K562 (cell line): Measurements from ENCODE around the gene ERP29. TPM values are rescaled to one million over a fixed set of nuclear protein-coding genes. Genes with fewer than 3 reads are reported as not detected.

Experiments used
- ATF1 ChIP-seq, 2 experiments: fragments of 450-650 bp in 1 of 2; IDR thresholded peaks; 2 replicates each; pipeline ENCODE4 v1.6.1; 2016; ENCODE audit warnings: missing compliant biosample characterization in 1 of 2, missing genetic modification characterization in 1 of 2
- CUX1 ChIP-seq: fragments of 200-800 bp; sonication (Bioruptor generic); IDR thresholded peaks from 2 replicates; pipeline ENCODE4 v1.6.1; 2016; ENCODE audit warnings: missing genetic modification characterization, missing compliant biosample characterization
- FOXM1 ChIP-seq, 2 experiments: fragments of 450-650 bp in 1 of 2; sonication (generic) in 1 of 2; formaldehyde crosslinking in 1 of 2; IDR thresholded peaks; 2 replicates each; pipeline versions ENCODE4 v1.6.1 to v1.9.0; 2017 to 2022; ENCODE audit warnings: low read depth in 2 of 2, mild to moderate bottlenecking in 2 of 2, missing genetic modification reagents in 1 of 2, moderate library complexity in 1 of 2
- HCFC1 ChIP-seq: IDR thresholded peaks from 2 replicates; pipeline ENCODE4 v1.6.1; 2012; ENCODE audit warnings: low read depth, low read length, improper control_type of control experiment
- KDM4B ChIP-seq, 2 experiments: fragments of 450-650 bp in 1 of 2; sonication (generic) in 1 of 2; IDR thresholded peaks; 2 replicates each; pipeline ENCODE4 v1.6.1; 2016 to 2017; ENCODE audit warnings: borderline replicate concordance in 2 of 2, antibody characterized with exemption in 1 of 2, low read depth in 1 of 2, mild to moderate bottlenecking in 1 of 2
- KHSRP ChIP-seq: fragments of 450-650 bp; IDR thresholded peaks from 2 replicates; pipeline ENCODE4 v1.6.1; 2017
- MYC ChIP-seq, 2 experiments: fragments of 250-450 bp in 1 of 2; sonication (Bioruptor Pico) in 1 of 2; IDR thresholded peaks; 2 replicates each; pipeline versions ENCODE4 v1.5.1 to v1.6.1; 2012 to 2021; ENCODE audit warnings: low read depth in 2 of 2, borderline replicate concordance in 1 of 2, improper control_type of control experiment in 1 of 2, low read length in 1 of 2, mild to moderate bottlenecking in 1 of 2, moderate library complexity in 1 of 2
- NFE2 ChIP-seq: IDR thresholded peaks from 2 replicates; pipeline ENCODE4 v1.6.1; 2014; ENCODE audit warnings: antibody characterized with exemption, low read depth
- PHF21A ChIP-seq: fragments of 450-650 bp; IDR thresholded peaks from 2 replicates; pipeline ENCODE4 v1.6.1; 2017; ENCODE audit warnings: low read depth, borderline replicate concordance
- PHTF2 ChIP-seq: fragments of 250-450 bp; sonication (Bioruptor Pico); IDR thresholded peaks from 2 replicates; pipeline ENCODE4 v1.5.0; 2021; ENCODE audit warnings: mild to moderate bottlenecking
- PTTG1 ChIP-seq: fragments of 450-650 bp; IDR thresholded peaks from 2 replicates; pipeline ENCODE4 v1.6.1; 2016; ENCODE audit warnings: low read depth, mild to moderate bottlenecking, missing genetic modification characterization, missing compliant biosample characterization
- RB1 ChIP-seq: fragments of 450-650 bp; IDR thresholded peaks from 2 replicates; pipeline ENCODE4 v1.6.1; 2017; ENCODE audit warnings: low read depth, mild to moderate bottlenecking
- SLC30A9 ChIP-seq: fragments of 250-450 bp; sonication (Bioruptor Pico); IDR thresholded peaks from 2 replicates; pipeline ENCODE4 v1.8.0; 2022; ENCODE audit warnings: mild to moderate bottlenecking, moderate library complexity
- SMAD1 ChIP-seq: fragments of 150-350 bp; IDR thresholded peaks from 2 replicates; pipeline ENCODE4 v1.6.1; 2014; ENCODE audit warnings: low read length, low read depth; ENCODE audit not compliant: partially characterized antibody
- TAL1 ChIP-seq: fragments of 450-650 bp; IDR thresholded peaks from 2 replicates; pipeline ENCODE4 v1.6.1; 2016; ENCODE audit warnings: mild to moderate bottlenecking
- TCFL5 ChIP-seq: fragments of 250-450 bp; sonication (Bioruptor Pico); conservative IDR thresholded peaks from 2 replicates; pipeline ENCODE4 v1.6.1; 2021; ENCODE audit warnings: mild to moderate bottlenecking, moderate library complexity, matching md5 sums
- ZFP1 ChIP-seq: fragments of 450-650 bp; formaldehyde crosslinking; IDR thresholded peaks from 2 replicates; pipeline ENCODE4 v1.4.0; 2020; ENCODE audit warnings: mild to moderate bottlenecking, mixed read lengths
- ZNF239 ChIP-seq: fragments of 250-450 bp; sonication (Bioruptor Pico); IDR thresholded peaks from 2 replicates; pipeline ENCODE4 v1.4.0; 2020; ENCODE audit warnings: mild to moderate bottlenecking
- ZNF445 ChIP-seq: fragments of 250-450 bp; sonication (Bioruptor Pico); IDR thresholded peaks from 2 replicates; pipeline ENCODE4 v1.4.0; 2020; ENCODE audit warnings: low read depth, mild to moderate bottlenecking, moderate library complexity
- ZNF449 ChIP-seq: fragments of 250-450 bp; sonication (Bioruptor Pico); IDR thresholded peaks from 2 replicates; pipeline ENCODE4 v1.8.0; 2022; ENCODE audit warnings: moderate library complexity, mild to moderate bottlenecking, inconsistent platforms
- ZNF764 ChIP-seq: fragments of 250-450 bp; sonication (Bioruptor Pico); IDR thresholded peaks from 2 replicates; pipeline ENCODE4 v1.4.0; 2020; ENCODE audit warnings: low read depth, mild to moderate bottlenecking, moderate library complexity
- ZNF77 ChIP-seq: fragments of 250-450 bp; sonication (Bioruptor Pico); IDR thresholded peaks from 2 replicates; pipeline ENCODE4 v1.5.0; 2020
- polyA plus RNA-seq, 8 experiments: library from polyadenylated mRNA; depleted of rRNA in 4 of 8; stranded (reverse) in 5 of 8; unstranded in 3 of 8; fragments of >200 nt; fragmentation: Nextera tagmentation in 2 of 8; fragmentation: Illumina TruSeq in 1 of 8; extraction: Ambion mirVana in 2 of 8; extraction: Trizol in 1 of 8; gene quantifications; 2 replicates each; pipeline versions ENCODE4 v1.2.1 to v1.2.3, GENCODE V29; 2011 to 2014; ENCODE audit warnings: inconsistent platforms in 1 of 8, missing spikeins in 1 of 8
- total RNA-seq, 7 experiments: library from RNA; depleted of rRNA in 6 of 7; stranded (reverse); fragments of >200 nt in 6 of 7; fragmentation: Illumina TruSeq in 2 of 7; extraction: Trizol in 2 of 7; gene quantifications; 2 replicates each; pipeline versions ENCODE4 v1.2.1 to v1.2.3, GENCODE V29; 2011 to 2021; ENCODE audit warnings: low replicate concordance in 1 of 7

The ERP29 gene
- total and polyA plus RNA-seq, 9 of the 15 experiments (the other 6 are each of a cell fraction or from before 2014, with no cell fraction given) = 42.4 to 146 (median 111) TPM

- no peak for TF ChIP-seq ATF1 (CRISPR knock-in tag; IDR thresholded peaks at IDR 0.05)
- peak; percentile 44 for TF ChIP-seq ATF1 (tag; IDR thresholded peaks at IDR 0.05)
- TF ChIP-seq PHTF2 (CRISPR knock-in tag) = 0 out of 2 replicates have a peak, but pooled peaks have one; percentile 25
- no peak for TF ChIP-seq SLC30A9 (CRISPR knock-in tag)
- no peak for TF ChIP-seq ZNF445 (CRISPR knock-in tag)
- TF ChIP-seq MYC (IDR thresholded peaks at IDR 0.05; ENCODE audit: low read depth, low read length) = peak; percentile 81
- peak; percentile 63; the same call in 1 of the 2 replicates for TF ChIP-seq MYC (CRISPR knock-in tag; IDR thresholded peaks at IDR 0.05; ENCODE audit: borderline replicate concordance, low read depth)
- TF ChIP-seq HCFC1 = 0 out of 2 replicates have a peak, but pooled peaks have one; percentile 11
- TF ChIP-seq FOXM1 (IDR thresholded peaks at IDR 0.05; ENCODE audit: low read depth) = no peak
- no peak; the same call in 1 of the 2 replicates for TF ChIP-seq FOXM1 (CRISPR knock-in tag; IDR thresholded peaks at IDR 0.05; ENCODE audit: low read depth)
- TF ChIP-seq NFE2 = no peak
- no peak for TF ChIP-seq PTTG1 (tag)
- TF ChIP-seq ZNF764 (CRISPR knock-in tag) = peak; percentile 77
- TF ChIP-seq ZNF239 = no peak
- TF ChIP-seq SMAD1 = peak; percentile 76
- peak; percentile 14; the same call in 1 of the 2 replicates for TF ChIP-seq RB1
- peak; percentile 84; the same call in 1 of the 2 replicates for TF ChIP-seq PHF21A
- TF ChIP-seq KDM4B (IDR thresholded peaks at IDR 0.05; ENCODE audit: borderline replicate concordance in 2 of 2, low read depth in 1 of 2) = no peak
- no peak for TF ChIP-seq ZNF77 (CRISPR knock-in tag)
- TF ChIP-seq CUX1 (CRISPR knock-in tag) = no peak
- TF ChIP-seq TAL1 = no peak
- TF ChIP-seq KHSRP = no peak
- no peak for TF ChIP-seq TCFL5
- no peak for TF ChIP-seq ZNF449 (CRISPR knock-in tag)
- no peak for TF ChIP-seq ZFP1 (CRISPR knock-in tag)
These were observed 576 bp downstream of the ERP29 start (continued) for GRCh38 chr12:112013601-112014402.
